Measurements from ENCODE around the gene ALK. TPM values are rescaled to one million over a fixed set of nuclear protein-coding genes. Genes with fewer than 3 reads are reported as not detected.
"Not testable (repeated sequence)": the region's sequence is repeated elsewhere in the genome, so short reads cannot be mapped to it uniquely, and the experiment has no call there.

ALK gene
- total RNA-seq, 1 experiment from 2014 or later = 0.07 TPM

DNA sequence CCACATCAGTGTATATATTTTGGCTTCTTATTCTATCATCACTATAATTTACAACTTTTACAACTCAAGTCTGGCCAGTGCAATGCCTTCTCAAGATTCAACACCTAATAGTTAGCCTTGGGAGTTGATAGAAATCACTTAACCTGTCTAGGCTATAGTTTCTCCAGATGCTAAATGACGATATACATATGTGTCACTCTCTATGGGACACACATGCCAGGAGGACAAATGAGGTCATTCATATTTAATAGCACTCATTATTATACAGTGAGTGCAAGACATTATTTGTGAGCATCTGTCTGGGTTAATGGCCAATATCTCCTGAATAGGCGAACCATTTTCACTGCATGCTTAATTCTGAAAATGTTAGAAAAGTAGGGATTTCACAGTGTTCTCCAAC lies 89.8 kb downstream of the ALK start:
- intact Hi-C loops (cut with micrococcal nuclease) = no loop called here
- CTCF ChIA-PET = no interaction called here
- no peak overlapping the region for H3K27ac Mint-ChIP-seq (ENCODE audit: low read depth, unreplicated experiment)
- H3K4me1 Mint-ChIP-seq (ENCODE audit: insufficient read depth, unreplicated experiment) = no peaks in the 10 kb centered on the region
- peaks cover 59% of the 10 kb centered on the region for H3K27me3 Mint-ChIP-seq (ENCODE audit: insufficient read depth, unreplicated experiment)
- BruUV-seq (replicated peaks) = no TSS peak
- H3K36me3 Mint-ChIP-seq (ENCODE audit: insufficient read depth, unreplicated experiment) = no peaks in the 10 kb centered on the region
- H3K4me3 Mint-ChIP-seq (ENCODE audit: unreplicated experiment) = no peak overlapping the region
- no peaks in the 10 kb centered on the region for H3K9me3 Mint-ChIP-seq (ENCODE audit: unreplicated experiment)
- no peak for DNase-seq (ENCODE audit: unreplicated experiment)
- POLR2A ChIA-PET = interaction anchor here (0.7 kb wide), 1 partner anchor 304 kb away, joined by 3 read pairs; no protein-coding TSS in a partner anchor
- TF ChIP-seq, protein P1, sequence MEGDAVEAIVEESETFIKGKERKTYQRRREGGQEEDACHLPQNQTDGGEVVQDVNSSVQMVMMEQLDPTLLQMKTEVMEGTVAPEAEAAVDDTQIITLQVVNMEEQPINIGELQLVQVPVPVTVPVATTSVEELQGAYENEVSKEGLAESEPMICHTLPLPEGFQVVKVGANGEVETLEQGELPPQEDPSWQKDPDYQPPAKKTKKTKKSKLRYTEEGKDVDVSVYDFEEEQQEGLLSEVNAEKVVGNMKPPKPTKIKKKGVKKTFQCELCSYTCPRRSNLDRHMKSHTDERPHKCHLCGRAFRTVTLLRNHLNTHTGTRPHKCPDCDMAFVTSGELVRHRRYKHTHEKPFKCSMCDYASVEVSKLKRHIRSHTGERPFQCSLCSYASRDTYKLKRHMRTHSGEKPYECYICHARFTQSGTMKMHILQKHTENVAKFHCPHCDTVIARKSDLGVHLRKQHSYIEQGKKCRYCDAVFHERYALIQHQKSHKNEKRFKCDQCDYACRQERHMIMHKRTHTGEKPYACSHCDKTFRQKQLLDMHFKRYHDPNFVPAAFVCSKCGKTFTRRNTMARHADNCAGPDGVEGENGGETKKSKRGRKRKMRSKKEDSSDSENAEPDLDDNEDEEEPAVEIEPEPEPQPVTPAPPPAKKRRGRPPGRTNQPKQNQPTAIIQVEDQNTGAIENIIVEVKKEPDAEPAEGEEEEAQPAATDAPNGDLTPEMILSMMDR (IDR thresholded peaks at IDR 0.05; ENCODE audit: unreplicated experiment) = no peak

DNA sequence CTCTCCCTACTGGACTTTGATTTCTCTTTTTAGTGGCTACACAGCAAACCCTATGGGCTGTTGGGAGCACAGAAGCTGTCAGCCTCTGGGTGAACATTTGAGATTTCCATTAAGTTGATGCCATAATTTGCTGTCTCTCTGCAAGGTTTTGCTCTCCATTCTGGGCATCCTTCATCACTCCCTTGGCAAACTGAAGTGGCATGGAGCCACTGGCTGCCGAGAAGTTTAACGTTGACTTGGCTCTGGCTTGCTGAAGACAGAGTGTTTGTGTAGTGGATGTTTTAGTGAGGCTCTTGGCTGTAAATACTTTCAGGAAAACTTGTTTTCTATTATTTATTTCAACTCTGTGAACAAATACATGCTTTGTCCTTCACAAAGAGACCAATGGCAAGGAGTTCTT lies 91.5 kb downstream of the ALK start:
- no peak overlapping the region for H3K27ac Mint-ChIP-seq (ENCODE audit: low read depth, unreplicated experiment)
- no peak for DNase-seq (ENCODE audit: unreplicated experiment)
- intact Hi-C loops (cut with micrococcal nuclease) = no loop called here
- H3K36me3 Mint-ChIP-seq (ENCODE audit: insufficient read depth, unreplicated experiment) = no peaks in the 10 kb centered on the region
- no peaks in the 10 kb centered on the region for H3K4me1 Mint-ChIP-seq (ENCODE audit: insufficient read depth, unreplicated experiment)
- no TSS peak for BruUV-seq (replicated peaks)
- TF ChIP-seq, protein P1 (IDR thresholded peaks at IDR 0.05; ENCODE audit: unreplicated experiment) = no peak
- H3K27me3 Mint-ChIP-seq (ENCODE audit: insufficient read depth, unreplicated experiment) = peaks cover 62% of the 10 kb centered on the region
- no peaks in the 10 kb centered on the region for H3K9me3 Mint-ChIP-seq (ENCODE audit: unreplicated experiment)
- CTCF ChIA-PET = no interaction called here
- POLR2A ChIA-PET = no interaction called here
- no peak overlapping the region for H3K4me3 Mint-ChIP-seq (ENCODE audit: unreplicated experiment)

DNA sequence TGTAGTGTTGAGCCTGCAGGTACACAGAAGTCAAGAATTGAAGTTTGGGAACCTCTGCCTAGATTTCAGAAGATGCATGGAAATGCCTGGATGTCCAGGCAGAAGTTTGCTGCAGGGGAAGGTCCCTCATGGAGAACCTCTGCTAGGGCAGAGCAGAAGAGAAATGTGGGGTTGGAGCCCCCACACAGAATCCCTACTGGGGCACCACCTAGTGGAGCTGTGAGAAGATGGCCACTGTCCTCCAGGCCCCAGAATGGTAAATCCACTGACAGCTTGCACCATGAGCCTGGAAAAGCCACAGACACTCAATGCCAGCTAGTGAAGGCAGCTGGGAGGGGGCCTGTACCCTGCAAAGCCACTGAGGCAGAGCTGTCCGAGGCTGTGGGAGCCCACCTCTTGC lies 97.2 kb downstream of the ALK start:
- H3K4me1 Mint-ChIP-seq (ENCODE audit: insufficient read depth, unreplicated experiment); intact Hi-C loops (cut with micrococcal nuclease); H3K36me3 Mint-ChIP-seq (ENCODE audit: insufficient read depth, unreplicated experiment); DNase-seq (ENCODE audit: unreplicated experiment); H3K4me3 Mint-ChIP-seq (ENCODE audit: unreplicated experiment); POLR2A ChIA-PET; H3K27ac Mint-ChIP-seq (ENCODE audit: low read depth, unreplicated experiment); H3K9me3 Mint-ChIP-seq (ENCODE audit: unreplicated experiment); BruUV-seq (replicated peaks): not testable (repeated sequence)
- peaks cover 34% of the 10 kb centered on the region for H3K27me3 Mint-ChIP-seq (ENCODE audit: insufficient read depth, unreplicated experiment)
- CTCF ChIA-PET = interaction anchor here (0.6 kb wide), 1 partner anchor 181 kb away, joined by 3 read pairs; no protein-coding TSS in a partner anchor

DNA sequence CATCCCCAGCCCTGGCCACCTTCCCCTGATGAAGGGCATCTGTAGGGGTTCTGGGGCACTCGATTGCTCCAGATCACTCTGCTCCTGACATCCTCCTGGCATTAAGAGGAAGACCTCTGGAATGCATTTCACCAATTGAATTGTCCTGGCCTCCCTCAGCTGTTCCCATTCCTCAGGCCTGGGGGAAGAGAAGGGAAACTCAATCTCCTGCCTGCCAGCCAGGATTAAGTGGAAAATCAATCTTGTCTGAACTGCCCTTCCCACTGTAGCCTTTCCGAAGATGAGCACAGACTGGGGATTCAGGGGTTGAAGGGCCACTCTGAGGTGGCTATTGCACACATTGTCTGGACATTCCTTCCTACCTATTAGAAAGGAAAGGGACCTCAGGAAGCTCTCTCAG lies 99.8 kb downstream of the ALK start:
- Mint-ChIP-seq H3K4me1 (ENCODE audit: insufficient read depth, unreplicated experiment) (no peaks in the 10 kb centered on the region), H3K36me3 (ENCODE audit: insufficient read depth, unreplicated experiment) (no peaks in the 10 kb centered on the region), H3K9me3 (ENCODE audit: unreplicated experiment) (no peaks in the 10 kb centered on the region), H3K27me3 (ENCODE audit: insufficient read depth, unreplicated experiment) (peaks cover 26% of the 10 kb centered on the region), H3K4me3 (ENCODE audit: unreplicated experiment) (no peak overlapping the region), H3K27ac (ENCODE audit: low read depth, unreplicated experiment) (no peak overlapping the region)
- TF ChIP-seq, protein P1 (IDR thresholded peaks at IDR 0.05; ENCODE audit: unreplicated experiment) = no peak
- intact Hi-C loops (cut with micrococcal nuclease) = no loop called here
- no peak for DNase-seq (ENCODE audit: unreplicated experiment)
- no TSS peak for BruUV-seq (replicated peaks)
- ChIA-PET POLR2A (interaction anchor here (1.0 kb wide), 1 partner anchor 10 kb away, joined by 3 read pairs; no protein-coding TSS in a partner anchor), CTCF (interaction anchor here (1.3 kb wide), 1 partner anchor 20 kb away, joined by 3 read pairs; no protein-coding TSS in a partner anchor)

DNA sequence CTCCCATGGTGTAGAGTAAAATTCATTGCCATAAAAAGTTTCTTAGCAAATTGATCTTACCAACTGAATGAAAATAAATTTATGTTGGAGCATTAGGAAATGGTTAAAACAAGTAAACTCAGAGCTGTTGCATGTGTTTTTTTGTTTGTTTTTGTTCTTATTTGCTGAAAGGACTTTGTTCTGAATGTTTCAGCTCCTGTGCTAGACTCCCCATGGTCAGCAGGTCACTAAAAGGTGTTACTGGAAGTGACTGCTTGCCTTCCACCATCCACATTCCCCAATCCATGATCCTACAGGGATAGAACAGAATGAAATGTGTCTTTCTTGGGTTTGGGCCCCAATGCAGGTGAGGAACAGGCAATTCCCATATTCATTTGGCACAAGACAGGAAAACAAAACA lies 101.8 kb downstream of the ALK start:
- ChIA-PET POLR2A (no interaction called here), CTCF (no interaction called here)
- BruUV-seq (replicated peaks) = no TSS peak
- Mint-ChIP-seq H3K27me3 (ENCODE audit: insufficient read depth, unreplicated experiment) (peaks cover 6% of the 10 kb centered on the region), H3K27ac (ENCODE audit: low read depth, unreplicated experiment) (no peak overlapping the region), H3K4me3 (ENCODE audit: unreplicated experiment) (no peak overlapping the region), H3K9me3 (ENCODE audit: unreplicated experiment) (no peaks in the 10 kb centered on the region), H3K36me3 (ENCODE audit: insufficient read depth, unreplicated experiment) (no peaks in the 10 kb centered on the region), H3K4me1 (ENCODE audit: insufficient read depth, unreplicated experiment) (no peaks in the 10 kb centered on the region)
- intact Hi-C loops (cut with micrococcal nuclease) = no loop called here
- TF ChIP-seq, protein P1 (IDR thresholded peaks at IDR 0.05; ENCODE audit: unreplicated experiment) = no peak
- DNase-seq (ENCODE audit: unreplicated experiment) = no peak

Measured in MCF 10A (cell line).